CD4-positive, alpha-beta T cell treated with Interleukin-10 for 1 hour (primary cell): ENCODE data around the gene KDM4B.
"Not testable (repeated sequence)": the region's sequence is repeated elsewhere in the genome, so short reads cannot be mapped to it uniquely, and the experiment has no call there.

Experiments
- DNase-seq: peaks from one replicate; pipeline ENCODE4 v3.0.0-alpha.2; 2020

KDM4B gene

DNA sequence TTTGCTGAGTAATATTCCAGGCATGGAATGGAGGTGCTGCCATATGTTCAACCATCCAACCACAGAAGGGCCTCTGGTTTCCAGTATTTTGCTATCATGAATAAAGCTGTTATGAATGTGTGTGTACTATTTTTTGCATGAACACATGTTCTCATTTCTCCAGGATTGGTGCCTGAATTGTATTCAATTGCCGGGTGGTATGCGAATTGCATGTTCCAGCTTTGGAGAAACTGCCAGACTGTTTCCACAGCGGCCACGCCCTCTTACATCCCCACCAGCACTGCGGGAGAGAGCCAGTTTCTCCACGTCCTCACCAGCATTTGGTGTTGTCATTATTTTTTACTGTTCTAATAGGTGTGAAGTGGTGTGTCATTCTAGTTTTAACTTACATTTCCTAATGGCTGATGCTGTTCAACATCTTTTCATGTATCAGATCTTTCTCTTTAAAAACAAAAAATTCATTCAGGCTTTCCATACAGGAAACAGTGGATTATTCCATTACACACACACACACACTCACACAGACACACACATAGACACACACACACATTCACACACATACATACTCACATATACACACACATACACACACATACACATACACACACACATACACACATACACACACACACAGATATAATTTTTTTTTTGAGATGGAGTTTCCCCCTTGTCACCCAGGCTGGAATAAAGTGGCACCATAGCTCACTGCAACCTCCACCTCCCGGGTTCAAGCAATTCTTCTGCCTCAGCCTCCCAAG, 217.6 kb downstream of the KDM4B start:
- no peak for DNase-seq

DNA sequence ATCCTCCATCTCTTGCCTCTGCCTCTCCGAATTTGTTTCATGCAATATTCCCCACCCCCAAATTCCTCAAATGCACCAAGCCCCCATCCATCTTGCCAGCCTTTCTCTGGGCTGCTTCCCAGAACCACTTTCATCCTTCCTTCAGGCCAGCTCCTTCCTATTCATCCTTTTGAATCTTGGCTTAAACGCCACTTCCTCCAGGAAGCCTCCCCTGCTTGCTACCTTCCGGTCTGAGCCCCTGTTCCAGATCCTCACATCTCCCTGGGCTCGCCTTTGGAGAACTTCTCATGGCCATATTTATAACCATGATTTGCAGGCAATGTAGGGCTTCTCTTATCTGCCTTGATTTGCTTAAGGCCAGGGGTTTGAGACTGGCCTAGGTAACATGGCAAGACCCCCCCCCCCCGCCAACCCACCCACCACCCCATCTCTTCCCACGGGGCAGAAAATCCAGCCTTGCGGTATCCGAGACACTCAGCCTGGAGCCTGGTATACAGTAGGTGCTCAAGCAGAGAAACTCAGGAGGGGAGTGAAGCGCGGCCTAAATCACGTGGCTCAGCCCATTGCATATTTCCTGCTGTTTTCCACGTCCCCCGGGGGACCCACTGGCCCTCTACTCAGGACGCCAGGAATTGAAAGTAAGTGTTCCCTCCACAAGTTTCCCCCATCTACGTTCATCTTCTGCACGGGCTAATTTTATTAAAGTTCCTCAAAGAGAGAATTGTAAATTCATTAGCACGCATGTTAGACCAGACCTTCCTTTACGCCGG, 219.8 kb downstream of the KDM4B start:
- no peak for DNase-seq

DNA sequence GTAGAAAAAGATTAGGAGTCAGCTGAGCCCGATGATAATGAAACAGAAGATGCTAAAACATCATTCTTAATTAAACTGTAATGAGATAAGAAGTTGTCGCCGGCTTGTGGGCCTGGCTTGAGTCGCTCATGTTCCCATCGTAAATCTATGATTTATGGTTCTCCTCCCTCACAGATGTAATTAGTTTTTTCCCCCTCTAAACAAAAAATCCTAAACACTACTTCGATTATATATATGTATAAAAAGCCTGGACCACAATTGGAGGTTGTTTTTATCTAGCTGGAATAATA, 220.3 kb downstream of the KDM4B start:
- DNase-seq, result no peak

DNA sequence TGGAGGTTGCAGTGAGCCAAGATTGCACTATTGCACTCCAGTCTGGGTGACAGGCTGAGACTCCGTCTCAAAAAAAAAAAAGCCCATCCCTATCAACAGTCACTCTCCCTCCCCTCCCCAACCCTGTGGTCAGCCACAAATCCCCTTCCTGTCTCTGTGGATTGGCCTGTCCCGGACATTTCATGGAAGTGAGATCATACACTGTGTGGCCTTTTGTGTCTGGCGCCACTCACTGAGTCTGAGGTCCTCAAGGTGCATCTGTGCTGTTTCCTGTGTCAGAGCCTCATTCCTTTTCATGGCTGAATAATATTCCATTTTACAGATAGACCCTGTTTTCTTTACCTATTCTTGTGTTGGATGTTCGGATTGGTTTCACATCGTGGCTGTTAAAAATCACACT, 222.2 kb downstream of the KDM4B start:
- DNase-seq, result no peak

DNA sequence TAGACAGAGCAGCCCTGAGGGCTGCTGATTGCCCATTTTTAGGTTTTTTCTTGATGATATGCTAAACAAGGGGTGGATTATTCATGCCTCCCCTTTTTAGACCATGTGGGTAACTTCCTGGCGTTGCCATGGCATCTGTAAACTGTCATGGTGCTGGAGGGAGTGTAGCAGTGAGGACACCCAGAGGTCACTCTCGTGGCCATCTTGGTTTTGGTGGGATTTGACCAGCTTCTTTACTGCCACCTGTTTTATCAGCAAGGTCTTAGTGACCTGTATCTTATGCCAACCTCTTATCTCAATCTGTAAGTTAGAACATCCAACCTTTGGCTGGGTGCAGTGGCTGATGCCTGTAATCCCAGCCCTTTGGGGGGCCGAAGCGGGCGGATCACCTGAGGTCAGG, 223.7 kb downstream of the KDM4B start:
- DNase-seq, result no peak

DNA sequence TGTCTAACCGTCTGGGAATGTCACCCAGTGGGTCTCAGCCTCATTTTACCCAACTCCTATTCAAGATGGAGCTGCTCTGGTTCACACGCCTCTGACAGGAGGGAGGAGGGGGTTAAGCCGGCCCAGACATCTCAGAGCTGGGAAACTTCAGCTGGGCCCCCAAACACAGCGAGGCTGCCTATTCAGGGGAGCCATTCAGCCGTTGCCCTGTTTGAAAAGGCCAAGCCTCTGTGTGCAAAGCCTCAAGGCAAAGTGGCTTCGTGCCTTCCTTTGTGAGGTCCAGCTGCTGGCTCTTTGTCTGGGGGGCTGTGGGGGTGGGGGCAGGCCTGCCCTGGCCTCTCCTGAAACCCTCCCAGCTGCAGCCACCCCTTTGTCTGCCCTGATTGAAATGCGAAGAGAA, 224.3 kb downstream of the KDM4B start:
- no peak for DNase-seq

GRCh38 chr19:5194641-5195040, 225.7 kb downstream of the KDM4B start:
- no peak for DNase-seq

DNA sequence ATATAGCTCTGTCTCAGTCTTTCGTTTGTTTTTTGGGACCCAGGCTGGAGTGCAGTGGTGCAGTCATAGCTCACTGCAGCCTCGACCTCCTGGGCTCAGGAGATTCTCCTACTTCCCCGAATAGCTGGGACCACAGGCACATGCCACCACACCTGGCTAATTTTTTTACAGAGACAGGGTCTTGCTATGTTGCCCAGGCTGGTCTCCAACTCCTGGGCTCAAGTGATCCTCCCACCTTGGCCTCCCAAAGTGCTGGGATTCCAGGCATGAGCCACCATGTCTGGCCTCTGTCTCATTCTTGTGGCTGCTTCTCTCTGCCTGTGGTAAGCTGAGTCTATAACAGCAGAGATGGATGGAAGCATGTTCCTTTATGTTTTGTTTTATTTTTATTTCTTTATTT, 226.7 kb downstream of the KDM4B start:
- DNase-seq, result not testable (repeated sequence)

DNA sequence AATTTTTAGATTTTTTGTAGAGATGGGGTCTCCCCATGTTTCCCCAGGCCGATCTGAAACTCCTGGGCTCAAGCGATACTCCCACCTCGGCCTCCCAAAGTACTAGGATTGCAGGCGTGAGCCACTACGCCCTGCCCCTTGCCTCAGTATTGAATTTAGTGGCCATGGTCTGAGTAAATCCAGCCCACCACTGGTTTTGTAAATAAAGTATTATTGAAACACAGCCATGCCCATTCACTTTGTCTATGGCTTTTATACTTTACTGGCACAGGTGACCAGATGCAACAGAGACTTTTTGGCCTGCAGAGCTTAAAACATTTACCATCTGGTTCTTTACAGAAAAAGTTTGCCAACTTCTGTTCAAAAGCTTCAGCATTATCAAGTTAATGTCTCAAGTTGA, 227.9 kb downstream of the KDM4B start:
- no peak for DNase-seq

DNA sequence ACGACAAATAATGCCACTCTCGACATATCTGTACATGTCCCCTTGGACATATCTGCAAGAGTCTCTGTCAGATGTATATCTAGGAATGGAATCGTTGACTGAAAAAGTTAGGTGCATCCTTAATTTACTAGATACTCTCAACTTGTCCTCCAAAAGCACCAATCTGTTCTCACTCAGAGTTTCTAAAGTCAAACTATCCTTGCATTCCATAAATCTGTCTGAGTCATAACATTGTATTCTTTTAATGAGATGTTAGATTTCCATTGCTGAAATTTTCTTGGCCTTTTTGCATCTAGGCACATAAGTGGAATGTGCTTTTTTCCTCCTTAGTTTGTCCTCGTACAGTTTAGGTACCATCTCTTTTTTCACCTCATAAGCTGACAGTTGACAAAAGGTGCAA, 231.9 kb downstream of the KDM4B start:
- no peak for DNase-seq

DNA sequence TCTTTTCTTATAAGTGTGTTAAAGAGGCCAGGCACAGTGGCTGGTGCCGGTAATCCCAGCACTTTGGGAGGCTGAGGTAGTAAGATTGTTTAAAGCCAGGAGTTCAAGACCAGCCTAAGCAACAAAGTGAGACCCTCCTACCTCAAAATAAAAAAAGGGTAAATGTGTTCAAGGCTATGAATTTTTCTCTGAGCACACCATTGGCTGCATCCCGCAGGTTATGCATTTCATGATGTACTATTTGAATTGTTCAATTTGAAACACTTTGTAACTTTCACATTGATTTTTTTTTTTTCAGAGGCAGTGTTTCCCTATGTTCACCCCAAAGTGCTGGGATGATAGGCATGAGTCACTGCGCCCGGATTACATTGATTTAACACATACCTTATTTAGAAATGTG, 233.6 kb downstream of the KDM4B start:
- DNase-seq, result no peak
